G401 (cell line): Measurements from ENCODE around the gene CDADC1. TPM values are rescaled to one million over a fixed set of nuclear protein-coding genes. Genes with fewer than 3 reads are reported as not detected.

Experiments used
- DNase-seq: peaks from one replicate; pipeline ENCODE4 v3.0.0-alpha.2; 2015; ENCODE audit warnings: low spot score
- in situ Hi-C: cut with HindIII; loops from 2 replicates; pipeline ENCODE4 v1.10.0; 2016; ENCODE audit warnings: low sequenced_read_pairs, mixed read lengths
- total RNA-seq: library from RNA; depleted of rRNA; stranded (reverse); fragments of >200 nt; shearing (Covaris generic); gene quantifications from 2 replicates; pipeline ENCODE4 v1.2.3, GENCODE V29; 2014; rRNA removed

Gene CDADC1
- total RNA-seq, 1 experiment from 2014 or later, result 1.6 TPM

DNA sequence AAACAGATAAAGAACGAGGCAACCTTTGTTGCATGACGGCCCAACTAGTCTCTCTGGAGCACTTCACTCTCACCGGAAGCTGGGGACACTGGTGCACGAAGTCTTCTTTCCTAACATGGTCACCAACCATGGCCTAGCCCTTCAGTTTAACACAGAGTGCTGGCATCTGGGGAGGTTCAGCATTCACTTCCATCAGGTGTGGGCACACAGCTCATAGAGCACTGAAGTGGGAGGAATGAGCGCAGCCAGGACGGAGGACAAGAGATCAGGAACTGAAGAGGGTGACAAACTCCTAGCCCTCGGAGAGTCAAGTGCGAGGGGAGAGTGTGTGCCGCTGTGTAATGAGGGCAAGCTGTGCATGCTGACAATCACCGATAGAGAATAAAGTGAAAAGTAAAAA, 92.4 kb downstream of the CDADC1 start:
- no peak for DNase-seq

GRCh38 chr13:49341517-49341916, 93.8 kb downstream of the CDADC1 start:
- no peak for DNase-seq
- in situ Hi-C loops, result no loop called here

More for the DNA sequence above, 92.4 kb downstream of the CDADC1 start:
- in situ Hi-C loops, result no loop called here

- in situ Hi-C loops, result no loop called here
- DNase-seq, result no peak
These were observed 94.2 kb downstream of the CDADC1 start for GRCh38 chr13:49341941-49342340.

DNA sequence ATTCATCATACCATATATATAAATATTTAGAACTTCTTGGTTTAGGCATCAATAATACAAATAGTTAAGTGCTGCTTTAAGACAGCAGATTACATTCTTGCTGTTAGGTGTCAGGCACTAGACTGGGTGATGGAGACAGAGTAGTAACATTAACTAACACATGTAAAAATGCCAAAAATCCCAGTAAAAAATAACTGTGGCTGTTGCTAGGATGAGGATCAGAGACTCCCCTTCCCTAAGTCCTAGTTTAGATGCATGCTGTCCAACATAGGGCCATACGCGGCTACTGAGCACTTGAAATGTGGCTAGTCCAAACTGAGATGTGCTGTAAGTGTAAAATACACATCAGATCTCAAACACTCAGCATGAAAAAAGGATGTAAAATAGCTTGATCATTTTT, 94.7 kb downstream of the CDADC1 start:
- no peak for DNase-seq
- in situ Hi-C loops, result no loop called here

Other genes with a start within 250 kb of the CDADC1 start
- gene MLNR, start 27.6 kb upstream of the CDADC1 start, total RNA-seq, result not detected in 2 replicates
- 22.2 and 42.4 TPM in 2 replicates for gene CAB39L, start 196.1 kb downstream of the CDADC1 start, total RNA-seq
- 14.9 and 15.8 TPM in 2 replicates for gene SETDB2, start 196.3 kb downstream of the CDADC1 start, total RNA-seq
- 26.3 and 28.4 TPM in 2 replicates for gene PHF11, start 248.0 kb downstream of the CDADC1 start, total RNA-seq